HG03354 (cell line): ENCODE results near the gene DNAJC15.

Source experiments
- ATAC-seq: cut with Tn5 transposase; IDR thresholded peaks from one replicate; pipeline ENCODE4 v1.9.1; 2021; ENCODE audit warnings: mild to moderate bottlenecking; ENCODE audit not compliant: unreplicated experiment, poor library complexity, severe bottlenecking

The DNAJC15 gene

DNA sequence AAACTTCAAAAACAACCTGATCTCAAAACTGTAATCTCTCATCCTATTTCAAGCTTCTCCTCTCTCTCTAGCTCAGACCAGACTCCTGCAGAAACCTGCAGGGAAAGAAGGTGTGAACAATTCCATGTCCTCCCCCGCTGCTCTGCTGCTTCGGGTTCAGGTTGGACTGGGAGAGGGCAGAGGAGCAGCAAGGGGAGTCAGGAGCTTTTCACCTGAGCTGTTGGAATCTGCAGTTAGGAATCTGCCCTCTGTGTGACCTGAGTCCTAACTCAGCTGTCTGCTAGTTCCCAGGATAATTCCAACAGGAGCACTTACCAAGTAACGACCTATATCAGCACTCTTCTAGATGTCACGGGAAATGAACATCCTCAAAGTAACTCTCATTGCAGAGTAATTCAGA lies 118.3 kb downstream of the DNAJC15 start:
- no peak for ATAC-seq

DNA sequence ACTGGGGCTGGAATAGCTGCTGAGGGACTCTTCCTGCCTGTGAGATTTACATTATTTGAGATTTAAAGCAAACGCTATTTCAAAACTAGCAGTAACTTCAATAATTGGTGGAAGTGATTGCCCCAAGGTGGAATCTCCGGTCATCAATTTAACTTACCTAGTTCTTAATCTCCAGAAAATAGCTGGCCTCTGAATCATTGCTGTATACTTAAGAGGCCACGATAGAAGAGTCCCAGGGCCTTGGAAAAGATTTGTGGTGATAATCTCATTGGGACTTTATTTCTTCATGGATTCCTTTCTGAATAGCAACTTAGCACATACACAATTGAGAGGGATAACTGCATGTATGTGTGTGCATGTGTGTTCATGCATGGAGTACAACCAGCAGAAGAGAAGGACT lies 120.2 kb downstream of the DNAJC15 start:
- ATAC-seq: no peak

DNA sequence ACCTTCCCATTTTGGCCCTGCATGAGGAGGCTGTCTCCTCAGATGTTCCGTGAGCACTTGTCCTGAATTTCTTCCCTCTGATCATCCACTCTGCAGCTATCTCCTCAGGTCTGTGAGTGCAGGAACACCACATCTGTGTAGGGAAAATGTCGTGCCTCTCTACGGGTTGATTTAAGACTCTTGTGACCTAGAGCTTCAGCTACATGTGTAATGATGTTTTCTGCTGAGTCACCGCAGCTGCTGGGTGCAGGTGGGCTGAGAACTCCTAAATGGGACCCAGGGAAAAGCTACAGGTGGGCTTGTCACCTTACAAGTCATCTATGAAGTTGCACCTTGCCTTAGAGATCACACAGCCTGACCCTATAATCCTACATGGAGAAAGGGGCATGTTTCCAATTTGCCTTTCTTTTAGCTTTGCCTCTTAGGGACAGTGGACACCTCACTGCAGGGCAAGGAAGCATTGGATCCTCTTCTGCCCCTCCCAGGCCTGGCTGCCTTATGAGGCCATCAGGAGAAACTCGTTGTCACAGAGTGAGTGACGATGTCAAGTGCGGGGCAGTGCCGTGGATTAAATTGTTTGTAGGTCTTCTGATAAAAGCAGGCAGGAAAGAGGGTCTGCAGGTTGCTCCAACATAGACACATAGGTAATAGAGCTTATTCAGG lies 122.3 kb downstream of the DNAJC15 start:
- no peak for ATAC-seq

DNA sequence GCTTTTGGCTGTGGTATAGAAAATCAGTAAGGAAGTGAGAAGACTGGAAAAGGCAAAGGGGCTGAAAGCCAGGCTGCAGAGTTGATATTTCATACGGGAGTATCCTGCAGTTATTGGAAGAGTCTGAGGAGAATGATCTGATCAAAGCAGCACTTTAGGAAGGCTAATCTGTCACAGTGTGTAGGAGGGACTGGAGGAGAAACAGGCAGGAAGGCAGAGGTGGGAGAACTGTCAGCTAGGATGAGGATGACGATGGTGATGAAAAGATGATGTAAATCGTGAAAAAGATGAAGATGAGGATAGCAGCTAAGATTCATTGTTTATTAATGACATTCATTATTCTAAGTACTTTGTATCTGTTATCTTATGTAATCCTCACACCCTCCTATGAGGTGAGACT lies 123.0 kb downstream of the DNAJC15 start:
- ATAC-seq: no peak

DNA sequence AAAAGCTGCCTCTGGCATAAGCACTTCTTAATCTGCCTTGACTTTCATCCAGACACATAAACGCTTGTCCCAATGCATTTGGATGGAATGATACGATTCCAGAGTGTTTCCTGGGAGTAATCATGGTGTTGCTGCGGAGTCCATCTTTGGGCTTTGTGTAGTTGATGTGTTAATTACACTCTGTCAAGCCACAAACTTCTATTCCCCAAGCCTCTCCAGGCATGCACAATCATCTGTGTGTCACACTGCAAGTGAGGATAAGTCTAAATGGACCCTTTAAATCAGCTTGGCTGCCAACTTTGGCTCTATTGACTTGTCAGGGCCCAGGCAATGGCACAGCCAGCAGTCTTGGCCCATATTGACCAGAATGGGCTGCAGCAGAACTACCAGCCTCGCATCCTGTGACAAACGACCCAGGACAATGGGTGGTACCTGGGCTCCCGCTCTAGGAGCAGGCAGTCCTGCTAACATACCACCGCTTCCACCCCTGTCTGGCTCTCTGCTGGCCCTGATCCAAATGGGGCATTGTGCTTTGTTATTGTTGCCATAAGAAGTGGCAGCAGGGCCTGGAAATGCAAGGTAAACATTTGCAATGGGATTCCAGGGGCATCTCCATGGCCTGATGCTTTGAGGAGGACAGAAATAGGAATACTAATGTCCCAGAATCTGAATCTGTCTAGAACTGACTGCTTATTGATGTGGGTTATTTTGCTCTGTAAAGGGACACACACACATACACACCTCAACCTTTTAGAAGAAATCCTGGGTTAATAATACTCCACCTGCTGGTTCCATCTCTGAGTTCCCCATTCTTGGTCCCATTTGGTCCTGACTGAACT lies 127.2 kb downstream of the DNAJC15 start:
- ATAC-seq: no peak

DNA sequence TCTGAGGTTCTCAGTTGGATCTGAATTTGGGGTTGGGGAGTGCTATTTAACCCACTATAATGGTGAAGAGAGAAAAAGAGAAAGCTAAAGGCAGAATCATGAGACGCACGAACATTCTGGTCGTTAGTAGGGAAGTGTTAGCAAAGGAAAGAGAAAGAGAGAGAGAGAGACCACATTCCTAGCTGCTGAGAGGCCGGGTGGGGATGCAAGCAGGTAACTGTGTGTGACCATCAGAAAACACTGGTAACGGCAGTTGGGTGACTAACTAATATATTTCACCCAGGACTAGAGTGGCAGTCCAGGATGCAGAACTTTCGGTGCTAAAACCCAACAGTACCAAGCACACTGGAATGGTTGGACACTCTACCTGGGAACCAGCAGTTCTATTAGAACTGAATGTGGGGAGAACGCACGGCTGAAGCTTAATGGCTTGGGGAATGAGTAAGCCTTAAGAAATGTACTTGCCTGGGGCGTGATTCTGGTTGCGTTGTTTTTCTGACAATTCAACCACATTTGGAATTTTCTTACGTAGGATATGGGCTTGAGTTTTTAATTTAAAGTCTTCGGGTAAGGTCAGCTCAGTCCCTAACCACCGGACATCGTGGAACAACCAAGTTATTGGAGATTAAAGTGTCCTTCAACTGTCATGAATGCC lies 130.2 kb downstream of the DNAJC15 start:
- ATAC-seq: no peak

DNA sequence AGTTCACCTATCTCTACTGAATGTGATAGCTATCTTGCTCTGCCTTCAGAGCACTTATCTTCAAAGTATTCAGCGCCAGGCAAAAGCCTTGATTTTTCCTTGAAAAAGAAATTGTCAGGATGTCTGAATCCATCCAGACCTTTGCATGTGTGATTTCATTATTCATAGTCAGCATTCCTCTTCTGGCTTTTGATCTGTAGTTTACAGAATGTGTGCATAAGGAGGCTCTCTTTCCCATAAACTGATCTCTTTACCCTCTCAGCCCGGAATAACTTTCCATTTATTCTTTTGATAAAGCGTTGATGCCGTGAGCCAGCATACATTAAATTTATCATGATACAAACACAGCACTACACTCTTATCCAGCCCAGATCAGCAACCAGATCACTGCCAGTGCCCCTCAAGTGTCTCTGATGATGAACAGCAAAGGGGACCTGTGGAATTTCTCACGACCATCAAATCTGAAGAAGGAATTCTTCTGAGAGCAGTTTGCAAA lies 130.8 kb downstream of the DNAJC15 start:
- no peak for ATAC-seq

DNA sequence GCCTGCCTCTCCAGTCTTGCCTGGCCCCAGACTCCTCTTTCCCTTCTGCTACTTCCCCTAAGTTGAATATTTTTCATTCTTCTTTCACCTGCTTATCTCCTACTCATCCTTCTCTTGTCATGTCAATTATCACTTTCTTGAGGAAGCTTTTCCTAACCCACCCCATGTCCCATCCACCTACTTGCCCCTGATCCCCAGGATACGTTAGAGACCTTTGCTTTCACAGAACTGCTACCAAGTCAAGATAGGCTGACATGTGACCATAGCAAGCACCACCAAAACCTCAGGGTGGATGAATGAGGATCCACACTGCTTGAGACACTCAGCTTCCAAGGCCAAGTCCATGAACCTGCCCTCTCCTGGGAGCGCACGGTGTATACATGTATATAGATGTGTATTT lies 131.5 kb downstream of the DNAJC15 start:
- ATAC-seq: no peak

DNA sequence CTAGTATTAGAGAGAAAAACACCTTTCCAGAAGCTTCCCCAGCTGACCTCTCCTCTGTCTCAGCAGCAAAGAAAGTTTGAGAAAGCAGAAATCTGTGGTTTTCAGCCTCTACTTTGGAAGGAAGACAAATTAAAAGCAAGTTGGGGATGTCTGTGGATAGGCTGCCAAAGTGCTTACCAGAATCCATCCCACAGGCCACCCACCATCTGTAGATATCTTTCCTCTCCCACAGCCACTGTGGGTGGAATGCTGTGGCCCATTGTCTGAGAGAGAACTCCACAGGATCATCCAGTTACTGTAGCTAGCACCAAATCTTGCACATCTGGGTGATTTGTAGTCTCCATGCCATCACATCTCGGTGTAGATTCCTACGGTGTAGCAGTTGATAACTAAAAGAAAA lies 133.5 kb downstream of the DNAJC15 start:
- no peak for ATAC-seq

DNA sequence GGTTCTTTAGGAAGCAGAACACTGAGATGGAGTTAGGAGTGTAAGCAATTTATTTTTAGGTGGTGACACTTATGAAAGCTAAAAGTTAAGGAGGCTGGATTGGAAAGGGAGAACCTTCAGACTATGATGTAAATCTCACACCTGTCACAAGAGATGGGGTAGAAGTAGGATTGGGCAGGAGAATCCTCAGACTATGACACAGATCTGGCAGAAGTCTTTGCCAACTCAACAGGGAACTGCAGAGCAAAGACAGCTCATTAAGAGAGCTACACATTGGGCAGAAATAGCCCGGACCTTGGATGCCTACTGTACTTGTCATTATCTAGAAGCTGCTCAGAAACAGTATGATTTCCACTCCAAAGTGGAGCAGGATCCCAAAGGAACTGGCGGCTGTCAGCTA lies 134.4 kb downstream of the DNAJC15 start:
- no peak for ATAC-seq

DNA sequence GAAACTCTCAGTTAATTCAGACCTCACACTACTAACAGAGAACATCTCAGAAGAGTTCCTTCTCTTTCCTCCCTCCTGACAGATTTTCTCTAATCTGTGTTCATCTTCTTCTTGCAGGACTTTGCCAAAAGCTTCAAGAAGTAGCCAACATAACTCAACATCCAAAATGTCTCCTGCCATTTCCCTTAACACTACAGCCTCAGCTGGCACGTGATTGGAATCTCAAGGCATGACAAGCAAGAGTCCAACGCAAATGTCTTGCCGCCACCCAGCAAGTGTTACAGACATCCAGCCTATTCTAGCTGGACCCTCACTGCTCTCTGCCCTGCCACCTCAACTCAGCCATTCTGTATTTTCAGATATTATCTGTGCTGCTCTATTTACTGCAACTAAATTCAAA lies 135.1 kb downstream of the DNAJC15 start:
- ATAC-seq: no peak

DNA sequence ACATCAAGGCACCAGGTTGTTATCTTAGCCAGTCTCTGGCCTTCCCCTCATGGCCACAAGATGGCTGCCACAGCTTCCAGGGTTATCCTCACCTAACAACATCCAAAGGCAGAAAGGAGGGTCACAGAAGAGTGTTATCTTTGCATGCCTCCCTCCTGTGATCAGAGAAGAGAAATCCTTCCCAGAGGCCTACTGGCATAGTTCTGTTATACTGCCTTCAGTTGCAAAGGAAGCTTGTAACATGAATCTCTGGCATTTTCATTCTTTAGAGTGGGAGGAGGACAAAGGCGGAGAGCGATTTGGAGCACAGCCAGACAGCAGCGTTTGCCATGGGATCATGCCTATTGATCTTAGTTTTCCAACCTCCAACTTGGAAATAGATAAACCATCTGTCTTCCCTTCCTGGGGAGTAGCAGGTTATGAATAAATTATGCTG lies 135.7 kb downstream of the DNAJC15 start:
- ATAC-seq: no peak
